GM19043 (cell line): Measurements from ENCODE around the gene TYMS.
A peak's percentile ranks its signal among the peaks of the same experiment; 100 is the strongest.

Source experiments
- ATAC-seq: cut with Tn5 transposase; IDR thresholded peaks from one replicate; pipeline ENCODE4 v1.9.1; 2021; ENCODE audit warnings: low read depth; ENCODE audit not compliant: unreplicated experiment

The TYMS gene

GRCh38 chr18:710418-711300 is 53.2 kb downstream of the TYMS start:
- no peak for ATAC-seq

DNA sequence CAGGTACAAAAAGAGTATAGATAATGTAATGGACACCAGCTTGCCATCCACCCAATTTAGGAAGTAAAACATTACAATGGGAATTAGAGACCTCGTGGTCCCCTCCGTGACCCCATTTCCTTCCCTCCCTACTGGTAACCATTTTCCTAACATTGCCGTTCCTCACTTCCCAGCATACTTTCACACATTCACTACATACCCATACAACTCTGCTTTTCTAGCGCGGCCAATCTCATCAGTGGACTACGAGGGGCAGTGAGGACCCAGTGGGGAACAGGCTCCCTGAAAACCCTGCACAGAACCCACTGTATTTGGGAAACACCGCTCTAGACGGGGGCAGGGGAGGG is 53.8 kb downstream of the TYMS start:
- no peak for ATAC-seq

- peak; percentile 65 for ATAC-seq
Measured at GRCh38 chr18:711657-712400, 54.4 kb downstream of the TYMS start.

- peak; percentile 75 for ATAC-seq
Measured at GRCh38 chr18:712401-713134, 55.1 kb downstream of the TYMS start, which contains the start of gene ENOSF1. Gene ENOSF1, minus strand, starts transcription at chr18:712630. Its CDS starts 43 bp downstream, at chr18:712587.

DNA sequence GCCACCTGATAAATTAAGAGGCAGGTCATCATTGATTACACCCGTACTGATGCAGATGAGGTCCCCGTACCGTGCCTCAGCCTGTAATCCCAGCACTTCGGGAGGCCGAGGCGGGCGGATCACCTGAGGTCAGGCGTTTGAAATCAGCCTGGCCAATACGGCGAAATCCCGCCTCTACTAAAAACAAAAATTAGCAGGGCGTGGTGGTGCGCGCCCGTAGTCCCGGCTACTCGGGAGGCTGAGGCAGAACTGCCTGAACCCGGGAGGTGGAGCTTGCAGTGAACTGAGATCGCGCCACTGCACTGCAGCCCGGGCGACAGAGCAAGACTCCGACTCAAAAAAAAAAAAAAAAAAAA is 55.7 kb downstream of the TYMS start:
- ATAC-seq = no peak

DNA sequence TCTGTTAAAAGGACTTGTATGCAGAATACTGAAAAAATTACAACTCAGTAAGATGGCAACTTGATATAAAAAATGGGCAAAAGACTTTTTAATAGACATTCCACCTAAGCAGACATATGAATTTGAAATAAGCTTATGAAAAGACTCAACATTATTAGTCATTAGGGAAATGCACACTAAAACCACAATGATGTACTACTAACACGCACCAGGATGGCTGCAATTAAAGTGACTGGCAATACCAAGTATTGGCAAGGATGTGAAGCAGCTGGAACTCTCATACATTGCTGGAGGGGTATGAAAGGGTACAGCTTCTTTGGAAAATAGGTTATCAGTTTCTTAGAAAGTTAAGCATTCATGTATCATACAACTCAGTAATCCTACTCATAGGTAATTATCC is 58.2 kb downstream of the TYMS start:
- no peak for ATAC-seq

DNA sequence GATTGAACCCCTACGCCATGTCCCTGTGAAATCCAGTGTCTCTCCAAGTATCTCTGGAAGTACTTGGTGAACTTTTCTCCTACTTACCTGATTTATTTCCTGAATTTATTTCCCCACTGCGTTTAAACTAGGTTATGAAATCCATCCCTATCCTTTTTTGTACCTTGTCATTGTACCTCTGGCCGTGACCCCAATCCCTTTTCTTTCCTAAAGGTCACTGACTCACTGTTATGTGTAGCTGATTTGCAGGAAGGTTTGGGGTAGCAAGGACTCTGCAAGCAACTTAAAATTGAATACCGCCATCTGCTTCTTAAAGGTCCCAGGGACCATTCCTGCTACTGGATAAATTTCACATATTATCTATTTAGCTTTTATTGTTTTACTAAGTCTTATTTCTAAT is 59.5 kb downstream of the TYMS start:
- ATAC-seq = no peak
